ENCODE results near the gene NR4A3.
"Not testable (repeated sequence)": the region's sequence is repeated elsewhere in the genome, so short reads cannot be mapped to it uniquely, and the experiment has no call there.

NR4A3 gene

DNA sequence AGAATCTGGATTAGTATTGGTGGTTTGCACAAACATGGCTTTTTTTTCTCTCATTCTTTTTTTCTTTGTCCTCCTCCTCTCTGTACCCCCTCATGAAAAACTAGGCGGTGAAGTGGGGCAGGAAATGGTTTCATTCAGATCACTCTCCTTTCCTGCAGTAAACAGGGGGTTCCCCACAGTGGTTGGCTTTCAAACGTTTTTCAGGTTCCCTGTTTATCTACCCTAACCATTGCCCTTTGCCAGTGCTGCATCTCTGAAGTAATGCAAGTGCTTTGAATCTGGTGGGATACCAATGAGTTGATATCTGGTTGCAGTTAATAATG lies 29.8 kb downstream of the NR4A3 start:
- no peak for DNase-seq (ENCODE audit: low read depth, low spot score)
- no peak overlapping the region for H3K4me3 ChIP-seq (ENCODE audit: low read depth, low read length)
- CTCF ChIA-PET, result no interaction called here
- POLR2A ChIA-PET, result no interaction called here
- TF ChIP-seq, protein P1, sequence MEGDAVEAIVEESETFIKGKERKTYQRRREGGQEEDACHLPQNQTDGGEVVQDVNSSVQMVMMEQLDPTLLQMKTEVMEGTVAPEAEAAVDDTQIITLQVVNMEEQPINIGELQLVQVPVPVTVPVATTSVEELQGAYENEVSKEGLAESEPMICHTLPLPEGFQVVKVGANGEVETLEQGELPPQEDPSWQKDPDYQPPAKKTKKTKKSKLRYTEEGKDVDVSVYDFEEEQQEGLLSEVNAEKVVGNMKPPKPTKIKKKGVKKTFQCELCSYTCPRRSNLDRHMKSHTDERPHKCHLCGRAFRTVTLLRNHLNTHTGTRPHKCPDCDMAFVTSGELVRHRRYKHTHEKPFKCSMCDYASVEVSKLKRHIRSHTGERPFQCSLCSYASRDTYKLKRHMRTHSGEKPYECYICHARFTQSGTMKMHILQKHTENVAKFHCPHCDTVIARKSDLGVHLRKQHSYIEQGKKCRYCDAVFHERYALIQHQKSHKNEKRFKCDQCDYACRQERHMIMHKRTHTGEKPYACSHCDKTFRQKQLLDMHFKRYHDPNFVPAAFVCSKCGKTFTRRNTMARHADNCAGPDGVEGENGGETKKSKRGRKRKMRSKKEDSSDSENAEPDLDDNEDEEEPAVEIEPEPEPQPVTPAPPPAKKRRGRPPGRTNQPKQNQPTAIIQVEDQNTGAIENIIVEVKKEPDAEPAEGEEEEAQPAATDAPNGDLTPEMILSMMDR (IDR thresholded peaks at IDR 0.05; ENCODE audit: insufficient read depth, low read length, missing control alignments), result no peak

DNA sequence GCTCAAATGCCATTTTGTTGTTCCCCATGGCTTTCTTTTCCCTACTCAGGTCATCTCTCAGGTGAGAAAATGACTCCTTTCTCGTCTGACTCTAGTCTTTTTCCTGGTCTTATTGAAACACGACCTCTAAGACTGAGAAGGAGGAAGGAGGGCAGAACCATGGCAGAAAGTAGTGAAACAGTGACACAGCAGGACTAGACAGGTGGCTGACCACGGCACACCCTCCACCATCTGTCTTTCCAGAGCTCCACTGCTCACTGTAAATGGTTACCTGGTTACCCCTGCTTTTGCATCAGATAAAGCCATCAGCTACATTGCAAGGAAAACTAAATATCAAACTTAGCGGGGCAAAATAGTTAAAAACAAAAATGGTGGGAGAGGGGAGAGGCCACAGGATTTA lies 30.9 kb downstream of the NR4A3 start:
- no peak overlapping the region for H3K4me3 ChIP-seq (ENCODE audit: low read depth, low read length)
- ChIA-PET CTCF (no interaction called here), POLR2A (no interaction called here)
- DNase-seq (ENCODE audit: low read depth, low spot score), result no peak
- TF ChIP-seq, protein P1 (IDR thresholded peaks at IDR 0.05; ENCODE audit: insufficient read depth, low read length, missing control alignments), result no peak

DNA sequence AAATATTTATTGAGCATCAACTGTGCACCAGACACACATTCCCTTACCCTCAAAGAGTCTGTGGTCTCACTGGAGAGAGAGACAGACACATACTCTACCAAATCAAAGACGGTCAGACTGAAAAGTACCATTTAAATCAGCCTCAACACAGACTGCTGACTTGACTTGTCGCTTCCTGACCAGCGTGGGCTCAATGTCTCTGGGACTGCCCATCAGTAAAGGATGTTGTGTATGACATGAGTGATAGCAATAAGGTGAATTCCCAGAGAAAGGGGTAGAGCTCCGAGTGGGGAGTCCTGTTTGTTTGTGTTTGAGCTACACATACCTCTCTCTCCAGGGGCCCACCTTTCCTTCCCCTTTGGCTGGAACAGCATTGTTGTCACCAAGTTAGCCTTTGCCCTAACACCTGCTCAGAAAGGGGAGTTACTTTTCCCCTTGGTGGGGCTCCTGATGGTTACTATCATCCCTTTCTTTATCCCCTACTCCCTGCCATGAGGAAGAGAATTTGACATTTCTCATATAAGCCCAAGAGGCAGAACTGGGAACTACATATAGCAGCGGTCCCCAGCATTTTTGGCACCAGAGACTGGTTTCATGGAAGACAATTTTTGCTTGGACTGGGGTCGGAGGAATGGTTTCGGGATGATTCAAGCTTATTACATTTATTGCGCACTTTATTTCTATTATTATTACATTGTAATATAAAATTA lies 33.9 kb downstream of the NR4A3 start:
- no peak overlapping the region for H3K4me3 ChIP-seq (ENCODE audit: low read depth, low read length)
- no peak for DNase-seq (ENCODE audit: low read depth, low spot score)
- TF ChIP-seq, protein P1 (IDR thresholded peaks at IDR 0.05; ENCODE audit: insufficient read depth, low read length, missing control alignments), result no peak
- ChIA-PET CTCF (no interaction called here), POLR2A (no interaction called here)

DNA sequence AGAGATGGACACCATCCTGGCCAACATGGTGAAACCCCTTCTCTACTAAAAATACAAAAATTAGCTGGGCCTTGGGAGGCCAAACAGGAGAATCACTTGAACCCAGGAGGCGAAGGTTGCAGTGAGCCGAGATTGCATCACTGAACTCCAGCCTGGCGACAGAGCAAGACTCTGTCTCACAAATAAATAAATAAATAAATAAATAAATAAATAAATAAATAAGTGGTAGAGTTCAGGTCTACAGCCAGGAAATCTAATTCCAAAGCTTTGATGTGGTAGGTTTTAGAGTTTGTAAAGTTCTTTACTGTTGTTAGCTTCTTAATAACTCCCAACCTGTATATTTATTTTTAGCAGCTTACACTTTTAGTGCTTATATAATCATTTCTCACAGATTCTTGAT lies 35.9 kb downstream of the NR4A3 start:
- DNase-seq (ENCODE audit: low read depth, low spot score); POLR2A ChIA-PET; CTCF ChIA-PET: not testable (repeated sequence)

DNA sequence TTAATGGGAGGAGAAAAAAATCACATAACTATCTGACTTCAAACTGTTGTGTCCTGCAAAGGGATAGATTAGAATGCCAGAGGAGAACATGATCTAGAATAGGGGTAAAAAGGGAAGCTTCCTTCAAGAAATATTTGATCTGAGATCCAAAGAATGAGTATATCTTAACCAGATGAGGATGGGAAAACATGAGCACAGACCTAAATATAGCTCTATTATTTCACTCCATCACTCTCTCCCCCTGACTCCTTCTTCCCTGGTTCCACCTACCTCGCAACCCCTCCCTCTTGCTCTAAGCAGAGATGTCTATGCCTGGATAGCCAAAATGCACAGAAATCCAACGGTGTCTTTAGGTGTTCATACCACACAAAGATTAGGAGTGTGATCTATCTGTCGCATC lies 36.4 kb downstream of the NR4A3 start:
- TF ChIP-seq, protein P1 (IDR thresholded peaks at IDR 0.05; ENCODE audit: insufficient read depth, low read length, missing control alignments), result no peak
- POLR2A ChIA-PET, result no interaction called here
- CTCF ChIA-PET, result no interaction called here
- no peak overlapping the region for H3K4me3 ChIP-seq (ENCODE audit: low read depth, low read length)
- no peak for DNase-seq (ENCODE audit: low read depth, low spot score)

More for the DNA sequence above, 35.9 kb downstream of the NR4A3 start:
- H3K4me3 ChIP-seq (ENCODE audit: low read depth, low read length), result not testable (repeated sequence)

DNA sequence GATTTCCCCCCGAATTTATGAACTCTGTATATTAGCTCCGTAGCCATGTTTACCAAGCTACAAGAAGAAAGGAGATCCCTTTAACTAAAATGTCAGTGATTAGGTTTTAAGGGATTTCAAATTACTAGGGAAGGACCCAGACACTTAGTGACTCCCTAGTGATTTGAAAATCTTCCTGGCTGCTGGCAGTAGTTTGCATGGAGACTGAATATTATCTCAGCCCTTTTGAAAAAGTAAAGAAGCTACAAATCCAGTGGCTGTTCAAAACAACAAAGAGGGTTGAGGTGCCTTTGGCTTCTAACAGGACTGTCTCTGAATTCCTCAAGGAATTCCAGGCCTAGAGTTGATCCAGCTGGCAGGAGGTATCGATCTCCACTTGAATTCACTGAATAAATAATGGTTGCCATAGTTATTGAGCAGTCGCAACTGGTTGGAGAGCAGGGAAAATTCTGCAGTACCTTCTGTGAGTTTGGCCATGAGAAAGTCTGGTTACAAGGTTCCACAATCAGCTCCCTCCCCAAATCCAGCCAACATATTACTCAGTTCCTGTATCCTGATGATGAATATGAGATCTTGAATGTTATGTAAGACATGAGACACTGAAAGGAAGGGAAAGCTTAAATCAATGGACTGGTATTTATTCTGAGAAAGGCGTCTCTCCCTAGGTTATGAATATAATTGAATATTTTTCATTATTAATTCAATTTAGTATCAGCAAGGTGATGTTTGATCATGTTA lies 37.7 kb downstream of the NR4A3 start:
- ChIA-PET CTCF (interaction anchor here (0.6 to 1.3 kb wide), 2 partner anchors 16 to 20 kb away, joined by 3 read pairs; no protein-coding TSS in a partner anchor), POLR2A (no interaction called here)
- H3K4me3 ChIP-seq (ENCODE audit: low read depth, low read length), result no peak overlapping the region
- no peak for DNase-seq (ENCODE audit: low read depth, low spot score)
- TF ChIP-seq, protein P1 (IDR thresholded peaks at IDR 0.05; ENCODE audit: insufficient read depth, low read length, missing control alignments), result no peak

Data from AG04449 (cell line).